ENCODE results near the gene PXDC1.
A peak's percentile ranks its signal among the peaks of the same experiment; 100 is the strongest.

Gene PXDC1

DNA sequence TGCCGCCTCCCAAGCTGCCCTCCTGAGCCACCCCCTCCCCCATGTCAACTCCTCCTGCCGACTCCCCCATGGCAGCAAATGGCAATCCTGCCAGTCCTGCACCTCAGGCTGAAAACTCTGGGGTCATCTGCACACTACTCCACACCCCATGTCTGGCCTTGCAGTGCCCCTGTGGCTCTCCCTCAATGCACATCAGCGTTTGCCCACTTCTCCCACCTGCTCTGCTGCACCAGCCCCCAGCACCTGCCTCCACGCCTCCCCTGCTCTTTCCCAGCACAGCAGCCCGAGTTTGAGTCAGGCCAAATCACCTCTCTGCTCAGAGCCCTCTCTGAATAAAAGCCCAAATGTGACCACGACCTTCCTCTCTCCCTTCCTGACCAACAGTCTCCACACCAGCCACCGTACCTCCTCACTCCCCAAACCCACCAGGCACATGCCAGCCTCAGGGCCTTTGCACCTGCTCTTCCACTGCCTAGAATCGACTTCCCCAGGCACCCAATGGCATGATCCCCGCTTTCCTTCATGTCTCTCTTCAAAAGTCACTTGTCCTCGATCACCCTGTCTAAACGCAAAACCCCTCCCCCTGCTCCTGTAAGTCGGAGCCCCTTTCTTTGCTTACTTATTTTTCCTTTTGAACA, 4.3 kb downstream of the PXDC1 start:
- Histone ChIP-seq H3K9ac (peak overlapping the region in 2 of 11 experiments; percentile 12 to 14; a peak in 1 of 22 replicates), H3K9me3 (replicated peaks in 1 of 11) (no peaks in the 10 kb centered on the region), H4K20me1 (peaks cover 27 to 83% (median 51%) of the 10 kb centered on the region in 11 experiments; a peak in 21 of 22 replicates), H3K36me3 (peaks cover 0 to 32% (median 0%) of the 10 kb centered on the region in 11 experiments; a peak in 4 of 22 replicates), H3K4me1 (peaks cover 43 to 77% (median 59%) of the 10 kb centered on the region in 10 experiments), H3K27ac (no peak overlapping the region), H3K27me3 (peaks cover 0 to 42% (median 39%) of the 10 kb centered on the region in 11 experiments; a peak in 18 of 22 replicates), H3K4me3 (no peak overlapping the region), H3K4me2 (peak overlapping the region in 9 of 11 experiments; percentile 58 to 96 (median 69); a peak in 14 of 22 replicates)
- TF ChIP-seq Cebpa-rat (IDR thresholded peaks at IDR 0.05), result no peak

DNA sequence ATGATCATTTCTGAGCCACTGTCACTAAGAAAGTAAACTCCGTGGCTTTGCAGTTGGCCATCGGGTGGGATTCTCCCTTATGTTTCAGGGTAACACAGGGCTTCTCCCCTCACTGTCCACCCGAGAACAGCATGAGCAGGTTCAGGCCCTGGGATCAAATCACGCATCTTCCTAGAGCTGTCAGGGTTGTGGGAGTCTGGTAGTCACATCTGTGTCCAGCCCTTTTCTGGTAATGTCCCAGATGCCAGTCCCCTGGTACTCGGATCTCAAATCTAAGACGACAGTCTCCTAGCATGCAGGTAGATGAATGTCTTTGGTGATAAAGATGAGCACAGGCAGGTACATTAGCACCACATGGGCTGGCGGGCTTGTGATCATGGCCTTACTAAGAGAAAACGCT, 4.8 kb downstream of the PXDC1 start:
- Histone ChIP-seq H3K4me2 (peak overlapping the region; percentile 52 to 96 (median 68)), H3K27me3 (peaks cover 0 to 37% (median 34%) of the 10 kb centered on the region in 11 experiments; a peak in 18 of 22 replicates), H3K9ac (peak overlapping the region in 2 of 11 experiments; percentile 17 to 37; a peak in 2 of 22 replicates), H3K36me3 (peaks cover 0 to 36% (median 0%) of the 10 kb centered on the region in 11 experiments; a peak in 4 of 22 replicates), H3K9me3 (replicated peaks in 1 of 11) (no peaks in the 10 kb centered on the region), H4K20me1 (peaks cover 27 to 88% (median 52%) of the 10 kb centered on the region in 11 experiments; a peak in 21 of 22 replicates), H3K4me1 (peaks cover 42 to 80% (median 59%) of the 10 kb centered on the region in 10 experiments), H3K4me3 (no peak overlapping the region), H3K27ac (no peak overlapping the region)
- TF ChIP-seq Cebpa-rat (IDR thresholded peaks at IDR 0.05), result no peak

DNA sequence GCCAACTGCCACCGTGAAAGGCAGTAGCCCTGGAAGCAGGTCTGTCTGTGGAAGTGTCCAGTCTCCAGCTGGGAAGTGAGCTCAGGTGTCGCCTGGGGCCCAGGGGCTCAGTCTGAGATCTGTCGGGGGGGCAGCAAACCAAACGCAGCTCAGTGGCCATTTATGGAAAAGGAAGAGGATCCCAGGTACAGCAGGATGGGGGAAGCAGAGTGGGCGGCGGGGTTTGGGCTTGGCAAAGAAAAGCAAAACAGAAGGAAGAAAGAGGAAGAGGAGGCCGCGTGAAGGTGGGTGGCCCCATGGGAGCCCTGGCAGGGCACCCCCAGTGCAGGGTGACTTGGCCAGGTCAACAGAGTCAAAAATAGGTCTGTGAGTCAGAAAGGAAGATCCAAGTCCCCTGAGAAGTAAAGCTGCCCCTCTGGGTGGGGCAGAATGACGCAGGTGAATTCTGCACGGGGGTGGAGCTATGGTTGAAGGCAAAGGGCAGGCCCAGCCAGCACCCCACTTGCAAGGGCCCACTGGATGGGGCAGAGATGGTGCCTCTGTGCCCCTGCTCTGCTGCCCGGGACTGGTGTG, 5.3 kb downstream of the PXDC1 start:
- peaks cover 42 to 80% (median 58%) of the 10 kb centered on the region in 10 experiments for H3K4me1 ChIP-seq

DNA sequence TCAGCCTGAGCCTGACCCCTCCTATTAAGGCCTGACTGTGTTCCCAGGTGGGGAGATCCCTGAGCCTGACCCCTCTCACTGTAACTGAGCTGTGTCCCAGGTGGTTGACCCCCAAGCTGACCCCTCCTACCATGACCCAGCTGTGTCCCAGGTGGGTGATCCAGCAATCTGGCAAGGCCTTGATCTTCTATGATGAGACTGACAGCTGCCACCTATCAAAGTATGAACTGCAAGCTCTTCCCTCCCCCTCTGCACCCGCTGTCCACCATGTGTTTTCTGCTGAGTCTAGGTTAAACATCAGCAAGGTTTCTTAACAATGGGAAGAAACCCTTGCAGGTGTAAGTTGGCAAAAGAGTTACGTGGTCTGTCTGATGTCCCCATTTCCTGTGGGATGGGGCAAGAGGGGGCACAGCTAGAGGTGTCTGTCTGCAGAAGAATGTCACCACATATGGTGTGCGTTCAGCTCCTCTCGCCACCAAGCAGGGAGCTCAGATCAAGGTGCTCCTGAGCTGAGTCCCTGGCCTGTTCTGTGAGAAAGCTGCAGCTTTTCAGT, 5.9 kb downstream of the PXDC1 start:
- peaks cover 0 to 27% (median 23%) of the 10 kb centered on the region in 11 experiments; a peak in 18 of 22 replicates for H3K27me3 ChIP-seq
- TF ChIP-seq Cebpa-rat (IDR thresholded peaks at IDR 0.05), result no peak
- peak overlapping the region; percentile 52 to 96 (median 68) for H3K4me2 ChIP-seq
- no peaks in the 10 kb centered on the region for H3K9me3 ChIP-seq (replicated peaks in 1 of 11)
- no peak overlapping the region for H3K27ac ChIP-seq
- H3K4me1 ChIP-seq, result peaks cover 39 to 80% (median 54%) of the 10 kb centered on the region in 10 experiments
- H4K20me1 ChIP-seq, result peaks cover 22 to 97% (median 59%) of the 10 kb centered on the region in 11 experiments; a peak in 21 of 22 replicates
- peaks cover 0 to 46% (median 0%) of the 10 kb centered on the region in 11 experiments; a peak in 4 of 22 replicates for H3K36me3 ChIP-seq
- H3K4me3 ChIP-seq, result no peak overlapping the region
- H3K9ac ChIP-seq, result 0 out of 22 replicates have a peak overlapping the region, but pooled peaks of 1 of the 11 experiments have one; percentile 37

More for the DNA sequence above, 5.3 kb downstream of the PXDC1 start:
- H3K4me2 ChIP-seq, result peak overlapping the region; percentile 52 to 96 (median 68)
- peaks cover 27 to 93% (median 57%) of the 10 kb centered on the region in 11 experiments; a peak in 21 of 22 replicates for H4K20me1 ChIP-seq
- peak overlapping the region in 2 of 11 experiments; percentile 17 to 37; a peak in 2 of 22 replicates for H3K9ac ChIP-seq
- TF ChIP-seq Cebpa-rat (IDR thresholded peaks at IDR 0.05), result no peak
- H3K36me3 ChIP-seq, result peaks cover 0 to 41% (median 0%) of the 10 kb centered on the region in 11 experiments; a peak in 4 of 22 replicates
- H3K27ac ChIP-seq, result no peak overlapping the region
- H3K27me3 ChIP-seq, result peaks cover 0 to 32% (median 29%) of the 10 kb centered on the region in 11 experiments; a peak in 18 of 22 replicates
- no peaks in the 10 kb centered on the region for H3K9me3 ChIP-seq (replicated peaks in 1 of 11)
- no peak overlapping the region for H3K4me3 ChIP-seq

DNA sequence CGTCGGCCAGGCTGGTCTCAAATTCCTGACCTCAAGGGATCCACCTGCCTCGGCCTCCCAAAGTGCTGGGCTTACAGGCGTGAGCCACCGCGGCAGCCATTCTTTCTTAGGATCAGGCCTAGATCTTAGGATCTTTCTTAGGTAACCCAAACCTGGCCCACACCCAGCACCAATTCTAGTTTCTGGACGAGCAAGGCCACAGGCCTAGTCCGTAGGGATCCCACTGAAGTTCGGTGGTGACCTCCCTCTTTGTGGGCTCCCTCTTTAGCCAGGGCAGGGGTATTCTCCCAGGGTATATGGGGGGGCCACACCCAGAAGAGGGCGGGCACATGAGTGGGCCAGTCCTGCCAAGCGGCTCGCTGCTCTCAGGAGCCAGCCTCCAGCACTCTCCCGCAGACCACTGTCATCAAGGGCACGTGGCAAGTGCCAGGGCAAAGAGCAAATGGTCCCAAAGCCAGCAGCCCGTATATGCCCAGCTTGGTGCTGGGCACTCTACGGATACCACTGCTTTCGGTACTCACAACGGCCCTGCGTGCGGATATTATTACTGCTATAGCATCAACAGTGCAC, 6.5 kb downstream of the PXDC1 start:
- Histone ChIP-seq H3K4me1 (peaks cover 36 to 79% (median 48%) of the 10 kb centered on the region in 10 experiments), H4K20me1 (peaks cover 16 to 100% (median 56%) of the 10 kb centered on the region in 11 experiments; a peak in 21 of 22 replicates), H3K27me3 (peaks cover 0 to 20% (median 16%) of the 10 kb centered on the region in 11 experiments; a peak in 18 of 22 replicates), H3K36me3 (peaks cover 0 to 52% (median 0%) of the 10 kb centered on the region in 11 experiments; a peak in 4 of 22 replicates), H3K9me3 (replicated peaks in 1 of 11) (no peaks in the 10 kb centered on the region), H3K4me3 (no peak overlapping the region), H3K9ac (no peak overlapping the region), H3K27ac (no peak overlapping the region), H3K4me2 (peak overlapping the region in 4 of 11 experiments; percentile 52 to 96 (median 84); a peak in 5 of 22 replicates)
- TF ChIP-seq Cebpa-rat (IDR thresholded peaks at IDR 0.05), result no peak

DNA sequence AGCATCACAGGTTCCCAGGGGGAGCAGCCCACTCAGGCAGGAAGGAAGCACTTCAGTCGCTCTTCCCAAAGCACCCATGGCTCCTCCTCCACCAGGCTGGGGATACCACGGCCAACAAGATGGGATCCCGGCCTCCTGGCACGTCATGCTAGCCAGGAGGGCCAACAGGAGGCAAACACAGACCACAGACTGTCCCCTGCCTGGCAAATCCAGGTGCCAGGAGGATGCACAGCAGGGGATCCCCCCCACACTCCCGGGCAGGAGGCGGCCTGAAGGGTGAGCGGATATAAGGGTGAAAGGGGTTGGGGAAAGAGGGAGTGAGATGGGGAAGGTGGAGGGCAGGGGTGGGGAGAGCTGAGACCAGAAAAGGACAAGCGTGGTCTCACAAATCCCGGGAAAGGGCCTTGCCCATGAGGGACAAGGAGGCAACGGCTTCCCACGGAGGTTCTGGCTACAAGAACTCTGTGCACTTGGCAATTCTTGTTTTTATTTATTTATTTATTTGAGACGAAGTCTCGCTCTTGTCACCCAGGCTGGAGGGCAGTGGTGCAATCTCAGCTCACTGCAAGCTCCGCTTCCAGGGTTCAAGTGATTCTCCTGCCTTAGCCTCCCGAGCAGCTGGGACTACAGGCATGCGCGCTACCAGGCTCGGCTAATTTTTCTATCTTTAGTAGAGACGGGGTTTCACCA, 7.2 kb downstream of the PXDC1 start:
- Histone ChIP-seq H3K9ac (peak overlapping the region in 3 of 11 experiments; percentile 15 to 40 (median 35); a peak in 5 of 22 replicates), H3K4me1 (peaks cover 36 to 76% (median 45%) of the 10 kb centered on the region in 10 experiments), H3K27me3 (peaks cover 0 to 14% (median 10%) of the 10 kb centered on the region in 11 experiments; a peak in 17 of 22 replicates), H4K20me1 (peaks cover 10 to 100% (median 52%) of the 10 kb centered on the region in 11 experiments; a peak in 20 of 22 replicates), H3K27ac (no peak overlapping the region), H3K4me3 (no peak overlapping the region), H3K4me2 (peak overlapping the region; percentile 71 to 96 (median 84); a peak in 21 of 22 replicates), H3K9me3 (replicated peaks in 1 of 11) (no peaks in the 10 kb centered on the region), H3K36me3 (peaks cover 0 to 55% (median 0%) of the 10 kb centered on the region in 11 experiments; a peak in 4 of 22 replicates)
- no peak for TF ChIP-seq Cebpa-rat (IDR thresholded peaks at IDR 0.05)

DNA sequence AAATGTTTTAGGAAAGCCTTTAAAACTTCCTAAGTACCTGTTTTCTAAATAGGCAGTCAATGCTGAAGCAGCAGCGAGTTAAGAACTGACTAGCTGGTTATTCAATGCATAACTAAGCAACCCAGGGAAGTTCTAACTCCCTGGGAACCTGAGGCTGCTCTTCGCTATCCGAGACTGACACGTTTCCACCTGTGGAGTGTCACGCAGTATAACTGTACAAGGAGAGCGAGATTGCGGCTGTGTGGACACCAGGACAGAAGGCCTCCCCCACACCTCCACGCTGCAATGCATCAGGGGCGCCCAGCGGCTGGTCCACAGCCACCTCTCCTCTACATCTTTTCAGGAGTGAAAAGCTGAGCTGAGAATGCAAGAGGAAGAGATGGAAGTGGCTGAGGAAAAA, 8.0 kb downstream of the PXDC1 start:
- no peaks in the 10 kb centered on the region for H3K9me3 ChIP-seq (replicated peaks in 1 of 11)
- peaks cover 0 to 63% (median 0%) of the 10 kb centered on the region in 11 experiments; a peak in 4 of 22 replicates for H3K36me3 ChIP-seq
- H3K27me3 ChIP-seq, result peaks cover 0 to 6% (median 2%) of the 10 kb centered on the region in 11 experiments; a peak in 10 of 22 replicates
- peaks cover 1 to 100% (median 46%) of the 10 kb centered on the region in 11 experiments; a peak in 18 of 22 replicates for H4K20me1 ChIP-seq
- peak overlapping the region in 5 of 11 experiments; percentile 15 to 53 (median 36); a peak in 6 of 22 replicates for H3K9ac ChIP-seq
- peak overlapping the region; percentile 71 to 96 (median 84) for H3K4me2 ChIP-seq
- peaks cover 36 to 73% (median 42%) of the 10 kb centered on the region in 10 experiments for H3K4me1 ChIP-seq
- H3K27ac ChIP-seq, result no peak overlapping the region
- H3K4me3 ChIP-seq, result no peak overlapping the region; a peak in 1 of 20 replicates
- no peak for TF ChIP-seq Cebpa-rat (IDR thresholded peaks at IDR 0.05)

Measured in BLaER1 treated with 17β-estradiol and CSF1 and Interleukin-3, amounts not matched to agents 10 nM and 100 nM (cell line).